Vagina (tissue), 2 donors: ENCODE results near the gene GLCE. TPM values are rescaled to one million over a fixed set of nuclear protein-coding genes. Genes with fewer than 3 reads are reported as not detected.

ENCODE experiments used
- DNase-seq, 2 donors: peaks; one replicate each; pipeline ENCODE4 v3.0.0-alpha.2; 2017; ENCODE audit errors: extremely low spot score in 2 of 2
- H3K27ac ChIP-seq: fragments of 200-600 bp; sonication (generic); one replicate; pipeline ENCODE4 v1.5.1; 2019
- H3K27me3 ChIP-seq: fragments of 200-600 bp; sonication (generic); one replicate; pipeline ENCODE4 v1.5.1; 2019
- H3K36me3 ChIP-seq, 2 donors: fragments of 200-600 bp; sonication (generic); one replicate each; pipeline ENCODE4 v1.5.1; 2017 to 2019
- H3K4me1 ChIP-seq: fragments of 200-600 bp; sonication (generic); one replicate; pipeline ENCODE4 v1.5.1; 2019
- H3K4me3 ChIP-seq, 2 donors: fragments of 200-600 bp; sonication (generic); 1 replicate in 1 of 2; 2 replicates in 1 of 2; pipeline ENCODE4 v1.5.1; 2016 to 2019
- H3K9me3 ChIP-seq: fragments of 200-600 bp; sonication (generic); one replicate; pipeline ENCODE4 v1.5.1; 2019
- POLR2A ChIP-seq, 2 donors: fragments of 450-650 bp; IDR thresholded peaks; one replicate each; pipeline ENCODE4 v1.6.1; 2017; ENCODE audit warnings: antibody characterized with exemption in 2 of 2, mild to moderate bottlenecking in 2 of 2, moderate library complexity in 2 of 2
- POLR2AphosphoS5 ChIP-seq, 2 donors: sonication (generic); formaldehyde crosslinking; IDR thresholded peaks; one replicate each; pipeline ENCODE4 v1.9.0; 2017; ENCODE audit warnings: antibody characterized with exemption in 2 of 2, mild to moderate bottlenecking in 2 of 2, low read depth in 1 of 2; ENCODE audit not compliant: insufficient read depth in 1 of 2
- intact Hi-C: fragments of 100-400 bp; cut with DNase I; formaldehyde crosslinking; loops from one replicate; pipeline ENCODE4 v1.15.1; 2023
- total RNA-seq: library from RNA; depleted of rRNA; stranded (reverse); fragments of >200 nt; gene quantifications from one replicate; pipeline ENCODE4 v1.2.3, GENCODE V29; 2016
- TF ChIP-seq, protein P1 (sequence below), 3 experiments: fragments of 450-650 bp in 2 of 3; fragments of 200-600 bp in 1 of 3; sonication (generic) in 1 of 3; IDR thresholded peaks; one replicate each; pipeline ENCODE4 v1.5.1; 2017 to 2019; ENCODE audit warnings: antibody characterized with exemption in 3 of 3, mild to moderate bottlenecking in 2 of 3, moderate library complexity in 2 of 3

Gene GLCE
- total RNA-seq, 1 donor from 2014 or later = 16.5 TPM

DNA sequence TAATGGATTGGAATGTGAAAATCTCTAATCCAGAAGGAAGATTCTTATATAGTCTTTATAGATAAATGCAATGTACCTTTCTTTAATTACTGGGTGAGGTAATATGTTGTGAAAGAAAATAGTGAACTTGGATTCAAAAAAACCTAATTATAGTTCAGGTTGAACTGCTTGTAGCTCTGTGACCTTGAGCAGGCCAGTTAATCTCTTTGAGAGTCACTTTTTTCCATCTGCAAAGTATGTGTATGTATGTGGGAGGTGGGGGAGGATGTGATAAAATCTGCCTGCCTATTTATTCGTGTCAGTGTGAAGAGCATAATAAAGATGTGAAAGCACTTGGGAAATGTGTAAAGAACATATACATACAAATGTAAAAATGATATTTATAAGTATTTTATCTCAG, 34.4 kb downstream of the GLCE start:
- H3K27me3 ChIP-seq = no peaks in the 10 kb centered on the region
- no peak overlapping the region for H3K27ac ChIP-seq
- H3K4me1 ChIP-seq = peaks cover 16% of the 10 kb centered on the region
- H3K36me3 ChIP-seq = no peaks in the 10 kb centered on the region
- DNase-seq = no peak
- no peaks in the 10 kb centered on the region for H3K9me3 ChIP-seq
- no peak overlapping the region for H3K4me3 ChIP-seq
- intact Hi-C loops = no loop called here
- TF ChIP-seq, protein P1, sequence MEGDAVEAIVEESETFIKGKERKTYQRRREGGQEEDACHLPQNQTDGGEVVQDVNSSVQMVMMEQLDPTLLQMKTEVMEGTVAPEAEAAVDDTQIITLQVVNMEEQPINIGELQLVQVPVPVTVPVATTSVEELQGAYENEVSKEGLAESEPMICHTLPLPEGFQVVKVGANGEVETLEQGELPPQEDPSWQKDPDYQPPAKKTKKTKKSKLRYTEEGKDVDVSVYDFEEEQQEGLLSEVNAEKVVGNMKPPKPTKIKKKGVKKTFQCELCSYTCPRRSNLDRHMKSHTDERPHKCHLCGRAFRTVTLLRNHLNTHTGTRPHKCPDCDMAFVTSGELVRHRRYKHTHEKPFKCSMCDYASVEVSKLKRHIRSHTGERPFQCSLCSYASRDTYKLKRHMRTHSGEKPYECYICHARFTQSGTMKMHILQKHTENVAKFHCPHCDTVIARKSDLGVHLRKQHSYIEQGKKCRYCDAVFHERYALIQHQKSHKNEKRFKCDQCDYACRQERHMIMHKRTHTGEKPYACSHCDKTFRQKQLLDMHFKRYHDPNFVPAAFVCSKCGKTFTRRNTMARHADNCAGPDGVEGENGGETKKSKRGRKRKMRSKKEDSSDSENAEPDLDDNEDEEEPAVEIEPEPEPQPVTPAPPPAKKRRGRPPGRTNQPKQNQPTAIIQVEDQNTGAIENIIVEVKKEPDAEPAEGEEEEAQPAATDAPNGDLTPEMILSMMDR (IDR thresholded peaks at IDR 0.05) = no peak
- no peak for TF ChIP-seq POLR2AphosphoS5 (IDR thresholded peaks at IDR 0.05; ENCODE audit: insufficient read depth in 1 of 2, low read depth in 1 of 2)
- TF ChIP-seq POLR2A (IDR thresholded peaks at IDR 0.05) = no peak

DNA sequence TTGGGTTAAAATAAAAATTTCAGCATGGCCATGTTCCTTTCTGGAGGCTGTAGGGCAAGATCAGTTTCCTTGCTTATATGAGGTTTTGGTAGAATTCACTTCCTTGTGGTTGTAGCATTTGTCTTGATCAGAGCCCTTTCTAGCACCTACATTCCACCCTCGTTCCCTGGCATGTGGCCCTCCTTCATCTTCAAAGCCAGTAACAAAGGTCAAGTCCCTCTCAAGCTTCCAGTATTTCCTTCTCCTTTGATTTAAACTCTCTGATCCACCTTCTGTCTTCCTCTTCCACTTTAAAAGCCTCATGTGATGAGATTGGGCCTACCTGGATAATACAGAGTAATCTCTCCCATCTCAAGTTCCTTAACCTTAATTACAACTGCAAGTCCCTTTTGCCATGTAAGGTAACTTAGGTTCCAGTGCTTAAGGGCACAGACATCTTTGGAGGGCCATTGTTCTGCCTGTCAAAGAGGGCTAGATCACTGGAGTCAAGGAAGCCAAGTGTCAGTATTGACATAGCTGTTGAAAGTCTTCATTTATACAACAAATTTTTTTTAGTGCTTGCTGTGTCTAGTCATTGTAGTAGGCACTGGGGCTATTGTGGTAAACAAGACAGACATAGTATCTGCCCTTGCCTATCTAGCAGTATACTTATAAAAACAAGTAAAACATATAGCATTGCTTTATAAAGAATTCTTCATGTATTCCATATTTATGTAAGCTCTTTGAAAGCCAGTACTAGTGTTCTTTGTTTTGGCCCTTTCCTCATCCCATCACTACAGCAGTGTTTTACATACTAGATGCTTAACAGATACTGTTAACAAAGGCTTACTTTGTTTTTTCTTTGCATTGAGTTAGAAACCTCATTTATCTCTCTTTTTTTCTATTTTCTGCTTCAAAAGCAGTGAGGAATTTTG, 40.7 kb downstream of the GLCE start:
- intact Hi-C loops = no loop called here
- Histone ChIP-seq H3K27me3 (no peaks in the 10 kb centered on the region), H3K27ac (no peak overlapping the region), H3K36me3 (no peaks in the 10 kb centered on the region), H3K9me3 (no peaks in the 10 kb centered on the region), H3K4me1 (no peaks in the 10 kb centered on the region), H3K4me3 (no peak overlapping the region)
- TF ChIP-seq, protein P1 (IDR thresholded peaks at IDR 0.05) = no peak
- no peak for TF ChIP-seq POLR2A (IDR thresholded peaks at IDR 0.05)
- no peak for DNase-seq

DNA sequence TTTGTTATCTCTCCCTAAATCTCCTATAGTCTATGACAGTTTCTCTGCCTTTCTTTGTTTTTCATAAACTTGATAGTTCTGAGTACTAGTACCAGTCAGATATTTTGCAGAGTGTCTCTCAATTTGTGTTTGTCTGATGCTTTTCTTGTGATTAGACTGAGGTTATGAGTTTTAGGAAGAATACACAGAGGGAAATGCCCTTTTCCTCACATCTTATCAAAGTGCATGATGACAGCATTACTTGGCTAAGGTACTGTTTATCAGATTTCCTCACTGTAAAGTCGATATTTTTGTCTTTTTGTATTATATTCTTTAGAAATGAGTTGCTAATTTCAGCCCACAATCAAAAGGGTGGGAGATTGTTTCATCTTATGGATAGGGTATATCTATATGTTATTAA, 45.6 kb downstream of the GLCE start:
- Histone ChIP-seq H3K27ac (no peak overlapping the region), H3K4me1 (no peaks in the 10 kb centered on the region)
- intact Hi-C loops = no loop called here

DNA sequence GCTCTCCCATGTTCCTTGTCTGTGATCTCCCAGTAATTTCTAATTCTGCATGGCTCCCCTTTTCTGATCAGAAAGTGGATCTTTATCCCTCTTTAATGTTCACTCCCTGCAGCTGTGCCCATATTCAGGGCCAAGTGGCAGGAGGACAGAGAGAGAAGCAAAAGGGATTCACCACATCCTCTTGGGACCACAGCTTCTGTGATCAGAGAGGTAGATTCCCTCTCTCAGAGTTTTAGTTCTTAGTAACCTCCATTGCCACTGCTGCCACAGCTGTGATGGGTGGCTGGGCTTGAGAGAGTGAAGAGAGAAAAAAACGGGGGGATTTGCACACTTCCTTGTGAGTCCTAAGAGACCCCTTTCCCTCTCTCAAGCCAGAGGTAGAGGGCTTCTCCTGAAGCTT, 49.2 kb downstream of the GLCE start:
- TF ChIP-seq, protein P1 (IDR thresholded peaks at IDR 0.05) = no peak
- TF ChIP-seq POLR2AphosphoS5 (IDR thresholded peaks at IDR 0.05; ENCODE audit: insufficient read depth in 1 of 2, low read depth in 1 of 2) = no peak
- intact Hi-C loops = no loop called here
- Histone ChIP-seq H3K27me3 (no peaks in the 10 kb centered on the region), H3K4me1 (no peaks in the 10 kb centered on the region), H3K36me3 (no peaks in the 10 kb centered on the region), H3K9me3 (no peaks in the 10 kb centered on the region), H3K27ac (no peak overlapping the region), H3K4me3 (no peak overlapping the region)
- DNase-seq = no peak

More for the DNA sequence above, 45.6 kb downstream of the GLCE start:
- TF ChIP-seq, protein P1 (IDR thresholded peaks at IDR 0.05) = no peak
- no peak for TF ChIP-seq POLR2AphosphoS5 (IDR thresholded peaks at IDR 0.05; ENCODE audit: insufficient read depth in 1 of 2, low read depth in 1 of 2)
- no peak for TF ChIP-seq POLR2A (IDR thresholded peaks at IDR 0.05)
- Histone ChIP-seq H3K9me3 (no peaks in the 10 kb centered on the region), H3K36me3 (no peaks in the 10 kb centered on the region), H3K4me3 (no peak overlapping the region), H3K27me3 (no peaks in the 10 kb centered on the region)
- no peak for DNase-seq

DNA sequence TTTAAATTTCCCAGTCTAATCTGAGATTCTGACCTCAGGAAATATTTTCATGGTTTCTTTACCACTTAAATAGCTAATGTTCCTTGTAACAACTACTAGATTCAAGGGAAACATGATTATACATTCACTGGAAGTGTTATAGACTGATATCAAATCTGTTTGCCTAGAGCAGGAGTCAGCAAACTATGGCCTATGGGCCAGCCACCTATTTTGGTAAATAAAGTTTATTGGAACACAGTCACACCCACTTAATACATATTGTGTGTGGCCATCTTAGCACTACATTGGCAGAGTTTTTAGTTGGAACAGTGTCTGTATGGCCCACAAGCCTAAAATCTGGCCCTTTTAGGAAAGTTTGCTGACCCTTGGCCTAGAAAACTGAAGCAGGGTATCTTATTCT, 50.1 kb downstream of the GLCE start:
- no peak overlapping the region for H3K4me3 ChIP-seq
- H3K4me1 ChIP-seq = no peaks in the 10 kb centered on the region
- TF ChIP-seq, protein P1 (IDR thresholded peaks at IDR 0.05) = no peak
- TF ChIP-seq POLR2AphosphoS5 (IDR thresholded peaks at IDR 0.05; ENCODE audit: insufficient read depth in 1 of 2, low read depth in 1 of 2) (no peak), POLR2A (IDR thresholded peaks at IDR 0.05) (no peak)
- no peak for DNase-seq
- no peaks in the 10 kb centered on the region for H3K36me3 ChIP-seq
- no peaks in the 10 kb centered on the region for H3K9me3 ChIP-seq
- no peak overlapping the region for H3K27ac ChIP-seq
- intact Hi-C loops = no loop called here
- no peaks in the 10 kb centered on the region for H3K27me3 ChIP-seq
